PC-9 (cell line): Measurements from ENCODE around the gene USF1. TPM values are rescaled to one million over a fixed set of nuclear protein-coding genes. Genes with fewer than 3 reads are reported as not detected.
A peak's percentile ranks its signal among the peaks of the same experiment; 100 is the strongest.

Experiments
- BruUV-seq: library from RNA; stranded (reverse); fragments of 400-500 nt; replicated peaks from 2 replicates; lab custom pipeline; 2021; lab: Mats Ljungman, UMichigan
- CTCF ChIA-PET: fragments of 300-600 bp; sonication (Branson Sonifier 250); formaldehyde crosslinking; loops from one replicate; lab custom pipeline; 2022; ENCODE audit warnings: antibody characterized with exemption; lab: Charles Lee
- POLR2A ChIA-PET: fragments of 300-600 bp; sonication (Branson Sonifier 250); formaldehyde crosslinking; loops from one replicate; lab custom pipeline; 2022; ENCODE audit warnings: antibody characterized with exemption; ENCODE audit not compliant: unreplicated experiment; lab: Charles Lee
- DNase-seq, 2 experiments: peaks; one replicate each; pipeline versions ENCODE4 v3.0.0 to v3.0.0-alpha.2; 2015 to 2022; ENCODE audit warnings: mixed read lengths in 1 of 2
- H2AFZ ChIP-seq: fragments of 200-600 bp; sonication (generic); 2 replicates; pipeline ENCODE4 v1.8.1; 2017; ENCODE audit warnings: antibody characterized with exemption
- H3F3A ChIP-seq: fragments of 200-600 bp; sonication (generic); 2 replicates; pipeline ENCODE4 v1.8.1; 2017; ENCODE audit warnings: antibody characterized with exemption, mild to moderate bottlenecking, low read depth; ENCODE audit not compliant: insufficient read depth
- H3K27ac ChIP-seq: fragments of 200-600 bp; sonication (generic); 2 replicates; pipeline ENCODE4 v1.6.1; 2016; ENCODE audit warnings: mixed run types
- H3K27me3 ChIP-seq: fragments of 200-600 bp; sonication (generic); 2 replicates; pipeline ENCODE4 v1.6.1; 2016; ENCODE audit warnings: low read depth, mixed run types; ENCODE audit not compliant: insufficient read depth
- H3K36me3 ChIP-seq: fragments of 200-600 bp; sonication (generic); 2 replicates; pipeline ENCODE4 v1.6.1; 2016; ENCODE audit warnings: low read depth, mixed run types
- H3K4me1 ChIP-seq: fragments of 200-600 bp; sonication (generic); replicated peaks from 2 replicates; pipeline ENCODE4 v1.6.1; 2016; ENCODE audit warnings: mixed run types; ENCODE audit not compliant: insufficient read depth
- H3K4me2 ChIP-seq: fragments of 200-600 bp; sonication (generic); 2 replicates; pipeline ENCODE4 v1.6.1; 2017; ENCODE audit warnings: mixed run types
- H3K4me3 ChIP-seq: fragments of 200-600 bp; sonication (generic); 2 replicates; pipeline ENCODE4 v1.6.1; 2016; ENCODE audit warnings: mixed run types
- H3K79me2 ChIP-seq: fragments of 200-600 bp; sonication (generic); 2 replicates; pipeline ENCODE4 v1.6.1; 2017; ENCODE audit warnings: low read depth, mixed run types
- H3K9me2 ChIP-seq: fragments of 200-600 bp; sonication (generic); 2 replicates; pipeline ENCODE4 v1.8.1; 2017; ENCODE audit warnings: mild to moderate bottlenecking; ENCODE audit not compliant: insufficient read depth
- H3K9me3 ChIP-seq: fragments of 200-600 bp; sonication (generic); 2 replicates; pipeline ENCODE4 v1.8.1; 2016; ENCODE audit warnings: low read depth; ENCODE audit not compliant: insufficient read depth
- H4K20me1 ChIP-seq: fragments of 200-600 bp; sonication (generic); 2 replicates; pipeline ENCODE4 v1.8.1; 2017; ENCODE audit not compliant: insufficient read depth
- CTCF ChIP-seq: fragments of 200-600 bp; sonication (generic); conservative IDR thresholded peaks from 2 replicates; pipeline ENCODE4 v1.6.1; 2017; ENCODE audit warnings: mixed run types, antibody characterized with exemption, mild to moderate bottlenecking, moderate library complexity
- EZH2 ChIP-seq: fragments of 200-600 bp; sonication (generic); IDR thresholded peaks from 2 replicates; pipeline ENCODE4 v1.8.0; 2017; ENCODE audit warnings: antibody characterized with exemption, low read depth
- intact Hi-C: fragments of 100-400 bp; cut with micrococcal nuclease; formaldehyde crosslinking; loops from one replicate; pipeline ENCODE4 v1.10.0; 2022; ENCODE audit not compliant: unreplicated experiment
- total RNA-seq: library from RNA; stranded (reverse); gene quantifications from 2 replicates; pipeline ENCODE4 v1.2.3, GENCODE V29; 2021

USF1 gene
- total RNA-seq, 1 experiment from 2014 or later: 43.2 TPM

GRCh38 chr1:161037661-161038522 is 7.9 kb downstream of the USF1 start:
- peak in 1 of 2 experiments; percentile 42 for DNase-seq
- peaks cover 36% of the 10 kb centered on the region for H3F3A ChIP-seq
- BruUV-seq: no TSS peak
- peak overlapping the region; percentile 88 for H3K4me2 ChIP-seq
- peak overlapping the region; percentile 5; the same call in 1 of the 2 replicates for H3K27ac ChIP-seq
- no peaks in the 10 kb centered on the region for H3K9me3 ChIP-seq
- peak overlapping the region; percentile 96 for H3K4me3 ChIP-seq
- H3K4me1 ChIP-seq: peaks cover 25% of the 10 kb centered on the region
- CTCF ChIA-PET: interaction anchor here (1.0 kb wide), 1 partner anchor 17 kb away, joined by 3 read pairs; the partner anchor contains the start of gene F11R
- peaks cover 30% of the 10 kb centered on the region for H3K79me2 ChIP-seq
- H3K36me3 ChIP-seq: no peaks in the 10 kb centered on the region; the same call in 1 of the 2 replicates
- H4K20me1 ChIP-seq: no peaks in the 10 kb centered on the region
- H3K9me2 ChIP-seq: no peaks in the 10 kb centered on the region
- TF ChIP-seq CTCF (no peak), EZH2 (no peak)
- peak overlapping the region; percentile 99 for H2AFZ ChIP-seq
- intact Hi-C loops: loop anchor here (2.0 kb wide), 1 partner anchor 17 kb away; the partner anchor contains the start of gene F11R
- POLR2A ChIA-PET: no interaction called here
- H3K27me3 ChIP-seq: no peaks in the 10 kb centered on the region

GRCh38 chr1:161033751-161034150 is 12.0 kb downstream of the USF1 start:
- Histone ChIP-seq H3K27ac (peak overlapping the region; percentile 68; the same call in 1 of the 2 replicates), H3K36me3 (no peaks in the 10 kb centered on the region), H2AFZ (no peak overlapping the region), H3K4me1 (peaks cover 35% of the 10 kb centered on the region), H3K9me2 (no peaks in the 10 kb centered on the region), H3K79me2 (peaks cover 44% of the 10 kb centered on the region), H3F3A (peaks cover 38% of the 10 kb centered on the region), H3K4me3 (no peak overlapping the region), H3K9me3 (no peaks in the 10 kb centered on the region), H3K4me2 (peak overlapping the region; percentile 40; the same call in 1 of the 2 replicates), H3K27me3 (no peaks in the 10 kb centered on the region), H4K20me1 (no peaks in the 10 kb centered on the region)
- intact Hi-C loops: no loop called here
- ChIA-PET CTCF (no interaction called here), POLR2A (no interaction called here)
- DNase-seq: peak in 1 of 2 experiments; percentile 83
- BruUV-seq: no TSS peak
- no peak for TF ChIP-seq EZH2
- no peak for TF ChIP-seq CTCF

- ChIA-PET POLR2A (no interaction called here), CTCF (no interaction called here)
- DNase-seq: no peak
- Histone ChIP-seq H2AFZ (no peak overlapping the region), H3K27me3 (no peaks in the 10 kb centered on the region), H4K20me1 (no peaks in the 10 kb centered on the region), H3K79me2 (peaks cover 32% of the 10 kb centered on the region), H3K9me2 (no peaks in the 10 kb centered on the region), H3K9me3 (no peaks in the 10 kb centered on the region), H3K4me3 (no peak overlapping the region), H3K4me2 (peak overlapping the region; percentile 37), H3K36me3 (no peaks in the 10 kb centered on the region), H3K27ac (peak overlapping the region; percentile 68), H3K4me1 (peaks cover 28% of the 10 kb centered on the region), H3F3A (peaks cover 30% of the 10 kb centered on the region)
- BruUV-seq: no TSS peak
- intact Hi-C loops: no loop called here
- TF ChIP-seq CTCF: no peak
- no peak for TF ChIP-seq EZH2
Observed at GRCh38 chr1:161032409-161032808, 13.4 kb downstream of the USF1 start.
